Measurements from ENCODE around the gene IDUA.
"Not testable (repeated sequence)": the region's sequence is repeated elsewhere in the genome, so short reads cannot be mapped to it uniquely, and the experiment has no call there.

Gene IDUA

DNA sequence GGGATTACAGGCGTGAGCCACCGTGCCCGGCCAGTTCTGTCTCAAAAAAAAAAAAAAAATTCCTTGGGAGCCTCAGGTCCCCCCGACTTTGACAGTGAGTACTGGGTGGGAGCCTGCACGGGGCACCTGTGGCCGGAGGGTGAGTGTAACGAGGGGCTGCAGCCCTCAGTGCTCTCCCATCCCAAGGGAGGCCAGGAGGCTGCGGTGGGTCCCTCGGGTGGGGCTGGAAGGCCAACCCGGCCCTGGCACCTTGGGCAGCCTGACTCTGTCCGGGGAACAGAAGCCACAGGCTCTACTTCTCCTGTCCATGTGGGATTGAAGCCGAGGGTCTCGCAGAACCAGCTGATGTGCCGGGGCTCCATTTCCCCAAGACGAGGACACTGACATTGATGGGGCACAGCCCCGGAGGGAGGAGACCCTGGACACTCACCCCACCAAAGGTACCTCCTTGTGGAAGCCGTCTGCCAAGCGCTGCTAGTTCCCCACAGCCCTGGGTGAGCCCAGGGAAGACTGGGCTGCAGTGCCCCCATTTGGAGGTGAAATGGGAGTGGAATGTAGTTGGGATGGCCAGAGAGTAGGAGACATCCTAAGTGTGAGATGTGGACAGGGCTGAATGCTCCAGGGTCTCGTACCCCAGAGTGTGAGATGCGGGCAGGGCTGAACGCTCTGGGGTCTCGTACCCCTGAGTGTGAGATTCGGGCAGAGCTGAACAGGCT is 8.6 kb downstream of the IDUA start:
- no peaks in the 10 kb centered on the region; the same call in 1 of the 2 replicates for H3K4me1 ChIP-seq (ENCODE audit: insufficient read depth, low read length)
- H3K9me3 ChIP-seq (ENCODE audit: control insufficient read depth, insufficient read depth, low read length) = no peaks in the 10 kb centered on the region
- no peak overlapping the region for H3K9ac ChIP-seq (ENCODE audit: low read depth, low read length)
- H3K36me3 ChIP-seq (ENCODE audit: insufficient read depth, low read length) = no peaks in the 10 kb centered on the region

DNA sequence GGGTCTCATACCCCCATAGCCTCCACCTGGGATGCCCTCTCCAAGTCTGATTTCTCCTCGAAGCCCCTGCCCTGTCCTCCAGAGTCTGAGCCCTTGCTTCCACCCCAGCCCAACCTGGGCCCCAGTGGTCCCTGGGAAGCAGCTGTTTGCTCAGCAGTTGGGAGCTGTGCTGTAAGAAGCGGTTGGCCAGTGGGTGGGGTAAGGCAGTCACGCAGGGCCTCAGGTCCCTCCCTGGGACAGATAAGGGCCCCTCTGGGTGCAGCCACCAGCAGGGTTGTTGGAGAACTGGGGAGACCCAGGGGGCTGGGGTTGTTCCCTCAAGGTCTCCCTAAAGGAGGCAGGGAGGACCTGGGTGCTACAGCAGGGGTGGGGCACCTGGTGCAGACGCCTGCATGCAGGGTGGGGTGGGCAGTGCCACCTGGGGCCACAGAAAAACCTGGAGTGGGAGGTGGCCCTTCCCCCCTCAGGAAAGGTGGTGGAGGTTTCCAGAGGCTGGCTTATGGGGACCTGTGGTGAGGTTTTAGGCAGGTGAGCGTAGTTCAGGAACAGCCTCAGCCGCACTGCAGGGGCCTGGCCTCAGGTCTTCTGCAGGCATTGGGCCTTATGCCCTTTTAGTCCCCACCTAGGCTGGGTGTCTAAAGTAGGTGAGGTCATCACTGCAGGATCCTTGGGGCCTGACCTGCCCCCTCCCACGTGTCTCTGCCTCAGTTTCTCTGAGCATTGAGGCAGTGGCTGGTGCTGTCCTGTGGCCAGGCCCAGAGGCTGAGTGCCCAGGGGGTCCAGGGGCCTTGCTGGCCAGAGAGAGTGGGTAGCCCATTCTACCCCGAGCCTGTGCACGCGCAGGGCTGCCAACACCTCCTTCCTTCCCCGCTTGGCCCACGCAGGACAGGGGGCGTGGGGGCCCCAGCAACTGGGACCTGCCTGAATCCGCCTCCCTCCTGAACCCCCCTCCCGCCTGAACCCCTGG is 9.5 kb downstream of the IDUA start:
- no peaks in the 10 kb centered on the region; the same call in 1 of the 2 replicates for H3K4me1 ChIP-seq (ENCODE audit: insufficient read depth, low read length)
- no peaks in the 10 kb centered on the region for H3K36me3 ChIP-seq (ENCODE audit: insufficient read depth, low read length)
- H3K9ac ChIP-seq (ENCODE audit: low read depth, low read length) = no peak overlapping the region
- no peaks in the 10 kb centered on the region for H3K9me3 ChIP-seq (ENCODE audit: control insufficient read depth, insufficient read depth, low read length)

DNA sequence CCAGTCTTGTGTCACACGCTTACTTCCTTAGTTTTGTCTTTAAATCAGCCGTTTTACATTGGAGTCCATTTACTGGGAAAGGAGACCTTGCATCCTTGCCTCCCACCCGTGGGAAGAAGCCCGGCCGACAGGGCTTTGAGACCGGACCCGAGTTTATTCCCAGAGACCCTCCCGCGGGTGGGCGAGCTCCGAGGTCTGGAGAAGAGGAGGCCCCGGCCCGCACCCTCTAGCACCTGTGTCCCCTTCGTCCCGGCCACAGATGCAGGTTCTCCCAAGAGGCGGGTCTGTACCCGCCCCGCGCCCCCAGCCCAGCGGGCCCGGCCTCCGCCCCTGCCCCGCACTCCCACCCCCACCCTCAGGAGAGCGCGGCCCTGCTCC is 10.1 kb downstream of the IDUA start:
- no peak overlapping the region for H3K9ac ChIP-seq (ENCODE audit: low read depth, low read length)
- H3K4me1 ChIP-seq (ENCODE audit: insufficient read depth, low read length) = no peaks in the 10 kb centered on the region; the same call in 1 of the 2 replicates
- no peaks in the 10 kb centered on the region for H3K9me3 ChIP-seq (ENCODE audit: control insufficient read depth, insufficient read depth, low read length)
- H3K36me3 ChIP-seq (ENCODE audit: insufficient read depth, low read length) = no peaks in the 10 kb centered on the region

DNA sequence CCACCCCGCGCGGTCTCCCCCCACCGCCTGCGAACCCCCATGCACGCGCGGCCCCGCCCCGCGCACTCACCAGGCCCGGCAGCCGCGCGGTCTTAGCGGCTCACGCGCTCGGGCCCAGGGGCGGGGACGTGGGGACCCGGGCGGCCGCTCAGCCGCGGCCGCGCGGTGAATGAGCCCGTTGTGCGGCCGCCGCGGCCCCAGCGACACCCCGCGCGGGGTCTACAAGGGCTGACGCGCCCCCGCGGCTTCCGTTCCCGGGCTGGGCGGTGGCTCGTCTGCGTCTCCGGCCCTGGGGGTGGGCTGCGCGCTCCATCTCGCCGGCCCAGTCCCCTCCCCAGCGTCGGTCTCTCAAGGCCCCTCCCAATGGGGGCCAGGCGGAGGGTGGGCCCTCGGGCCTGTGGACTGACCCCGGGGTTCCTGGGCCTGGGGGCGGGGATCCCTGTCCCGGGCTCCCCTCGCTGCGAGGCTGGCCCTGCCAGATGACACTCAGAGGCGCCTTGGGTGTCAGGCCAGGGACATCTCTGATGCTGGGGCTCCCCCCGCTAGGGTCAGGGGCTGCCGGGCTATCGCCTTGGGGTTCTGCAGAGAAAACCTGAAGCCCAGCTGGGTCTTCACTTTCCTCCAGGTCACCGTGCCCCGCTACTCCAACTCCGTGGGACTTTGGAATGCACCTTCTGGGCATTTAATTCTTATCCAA is 10.7 kb downstream of the IDUA start:
- Histone ChIP-seq H3K9ac (ENCODE audit: low read depth, low read length) (peak overlapping the region; percentile 53; the same call in 1 of the 2 replicates), H3K36me3 (ENCODE audit: insufficient read depth, low read length) (no peaks in the 10 kb centered on the region), H3K4me1 (ENCODE audit: insufficient read depth, low read length) (no peaks in the 10 kb centered on the region; the same call in 1 of the 2 replicates), H3K9me3 (ENCODE audit: control insufficient read depth, insufficient read depth, low read length) (no peaks in the 10 kb centered on the region)

DNA sequence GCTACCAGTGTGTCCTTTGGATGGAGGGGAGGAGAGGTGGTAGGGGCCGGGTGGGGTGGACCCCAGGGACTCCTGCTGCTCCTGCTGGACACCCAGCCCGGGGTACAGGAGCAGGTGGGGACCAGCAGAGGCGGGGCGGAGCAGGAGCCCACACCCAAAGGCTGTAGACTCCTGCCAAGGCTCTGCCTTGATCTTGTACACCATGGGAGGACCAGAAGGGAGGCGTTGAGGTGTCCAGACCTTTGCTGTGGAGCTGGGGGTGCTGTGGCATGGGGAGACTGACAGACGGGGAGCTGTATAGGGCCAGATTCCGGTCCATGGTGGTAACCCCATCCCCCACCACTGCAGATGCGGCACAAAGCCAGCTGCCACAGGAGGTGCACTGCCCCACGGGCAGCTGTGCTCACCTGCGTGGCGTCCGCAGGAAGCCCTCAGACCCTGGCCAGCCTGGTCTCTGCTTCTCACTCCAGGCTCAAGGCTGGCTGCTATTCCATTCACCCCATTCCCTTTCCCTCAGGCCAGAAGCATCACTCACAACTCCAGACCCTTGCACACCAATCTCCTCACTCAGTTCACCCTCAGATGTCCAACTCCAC is 11.3 kb downstream of the IDUA start:
- H3K4me1 ChIP-seq (ENCODE audit: insufficient read depth, low read length) = no peaks in the 10 kb centered on the region; the same call in 1 of the 2 replicates
- no peak overlapping the region for H3K9ac ChIP-seq (ENCODE audit: low read depth, low read length)
- no peaks in the 10 kb centered on the region for H3K9me3 ChIP-seq (ENCODE audit: control insufficient read depth, insufficient read depth, low read length)
- no peaks in the 10 kb centered on the region for H3K36me3 ChIP-seq (ENCODE audit: insufficient read depth, low read length)

DNA sequence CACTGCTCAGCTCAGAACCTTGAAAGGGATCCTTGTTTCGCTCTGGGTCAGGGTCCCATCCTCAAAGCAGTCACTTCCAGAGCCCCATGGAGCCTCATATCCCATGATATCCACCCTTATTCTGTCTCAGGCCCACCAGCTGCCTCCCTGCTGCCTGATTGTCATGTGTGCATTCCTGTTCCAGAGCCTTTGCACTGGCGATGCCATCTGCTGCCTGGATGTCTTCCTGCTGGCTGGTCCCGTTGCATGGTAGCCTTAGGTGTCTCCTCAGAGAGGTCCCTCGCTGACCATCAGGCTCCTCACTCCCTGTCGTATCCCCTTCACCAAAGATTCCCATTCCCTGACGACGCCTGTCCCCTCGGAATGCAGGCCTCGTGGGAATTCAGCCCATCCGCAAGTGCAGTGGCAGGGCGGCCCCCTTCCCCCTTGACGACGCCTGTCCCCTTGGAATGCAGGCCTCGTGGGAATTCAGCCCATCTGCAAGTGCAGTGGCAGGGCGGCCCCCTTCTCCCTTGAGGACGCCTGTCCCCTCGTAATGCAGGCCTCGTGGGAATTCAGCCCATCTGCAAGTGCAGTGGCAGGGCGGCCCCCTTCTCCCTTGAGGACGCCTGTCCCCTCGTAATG is 12.5 kb downstream of the IDUA start:
- not testable (repeated sequence) for H3K4me1 ChIP-seq (ENCODE audit: insufficient read depth, low read length); H3K9ac ChIP-seq (ENCODE audit: low read depth, low read length); H3K36me3 ChIP-seq (ENCODE audit: insufficient read depth, low read length); H3K9me3 ChIP-seq (ENCODE audit: control insufficient read depth, insufficient read depth, low read length)

DNA sequence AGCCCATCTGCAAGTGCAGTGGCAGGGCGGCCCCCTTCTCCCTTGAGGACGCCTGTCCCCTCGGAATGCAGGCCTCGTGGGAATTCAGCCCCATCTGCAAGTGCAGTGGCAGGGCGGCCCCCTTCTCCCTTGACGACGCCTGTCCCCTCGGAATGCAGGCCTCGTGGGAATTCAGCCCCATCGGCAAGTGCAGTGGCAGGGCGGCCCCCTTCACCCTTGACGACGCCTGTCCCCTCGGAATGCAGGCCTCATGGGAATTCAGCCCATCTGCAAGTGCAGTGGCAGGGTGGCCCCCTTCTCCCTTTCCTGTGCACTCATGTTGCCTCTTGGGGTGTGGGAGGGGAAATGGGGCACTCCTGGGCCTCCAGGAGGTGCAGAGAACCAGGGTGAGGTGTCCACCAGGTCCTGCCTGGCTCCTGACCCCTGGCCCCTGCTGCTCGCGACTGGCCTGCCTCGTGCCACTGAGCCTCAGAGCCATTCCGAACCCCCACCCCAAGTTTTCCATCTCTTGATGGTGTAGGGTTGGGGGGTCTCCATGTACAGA is 13.1 kb downstream of the IDUA start:
- Histone ChIP-seq H3K4me1 (ENCODE audit: insufficient read depth, low read length) (no peaks in the 10 kb centered on the region; the same call in 1 of the 2 replicates), H3K9ac (ENCODE audit: low read depth, low read length) (no peak overlapping the region), H3K9me3 (ENCODE audit: control insufficient read depth, insufficient read depth, low read length) (no peaks in the 10 kb centered on the region), H3K36me3 (ENCODE audit: insufficient read depth, low read length) (no peaks in the 10 kb centered on the region)

DNA sequence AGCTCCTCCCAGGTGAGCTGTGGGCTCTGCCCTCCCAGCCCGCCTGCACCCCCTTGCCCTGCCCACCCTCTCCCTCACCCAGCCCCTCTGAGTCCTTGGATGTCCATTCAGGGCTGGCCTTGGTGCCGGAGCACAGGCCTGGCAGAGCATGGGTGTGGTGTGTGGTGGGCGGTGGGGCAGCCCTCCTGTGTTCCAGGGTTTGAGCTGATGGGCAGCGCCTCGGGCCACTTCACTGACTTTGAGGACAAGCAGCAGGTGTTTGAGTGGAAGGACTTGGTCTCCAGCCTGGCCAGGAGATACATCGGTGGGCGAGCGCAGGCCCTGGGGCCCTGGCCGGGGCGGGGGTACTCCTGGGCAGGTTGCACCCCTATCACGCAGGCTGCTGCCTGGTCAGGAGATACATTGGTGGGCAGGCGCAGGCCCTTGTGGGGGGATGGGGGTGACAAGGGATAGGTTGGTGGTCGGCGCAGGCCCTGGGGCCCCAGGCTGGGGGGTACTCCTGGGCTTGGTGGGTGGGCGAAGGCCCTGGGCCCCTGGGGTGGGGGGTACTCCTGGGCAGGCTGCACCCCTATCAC is 13.9 kb downstream of the IDUA start:
- Histone ChIP-seq H3K4me1 (ENCODE audit: insufficient read depth, low read length) (no peaks in the 10 kb centered on the region; the same call in 1 of the 2 replicates), H3K36me3 (ENCODE audit: insufficient read depth, low read length) (no peaks in the 10 kb centered on the region), H3K9me3 (ENCODE audit: control insufficient read depth, insufficient read depth, low read length) (no peaks in the 10 kb centered on the region), H3K9ac (ENCODE audit: low read depth, low read length) (no peak overlapping the region)

DNA sequence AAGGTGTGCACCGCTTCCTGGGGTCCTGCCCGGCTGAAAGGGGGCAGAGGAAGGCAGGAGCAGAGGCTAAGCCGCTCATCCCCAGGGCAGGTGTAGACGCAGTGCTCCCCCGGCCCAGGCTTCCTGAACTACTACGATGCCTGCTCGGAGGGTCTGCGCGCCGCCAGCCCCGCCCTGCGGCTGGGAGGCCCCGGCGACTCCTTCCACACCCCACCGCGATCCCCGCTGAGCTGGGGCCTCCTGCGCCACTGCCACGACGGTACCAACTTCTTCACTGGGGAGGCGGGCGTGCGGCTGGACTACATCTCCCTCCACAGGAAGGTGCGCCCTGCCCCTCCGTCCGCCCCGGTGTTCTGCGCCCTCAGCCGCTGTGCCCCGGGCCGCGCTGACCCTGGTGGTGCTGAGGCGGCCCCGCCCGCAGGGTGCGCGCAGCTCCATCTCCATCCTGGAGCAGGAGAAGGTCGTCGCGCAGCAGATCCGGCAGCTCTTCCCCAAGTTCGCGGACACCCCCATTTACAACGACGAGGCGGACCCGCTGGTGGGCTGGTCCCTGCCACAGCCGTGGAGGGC is 14.8 kb downstream of the IDUA start:
- Histone ChIP-seq H3K9me3 (ENCODE audit: control insufficient read depth, insufficient read depth, low read length) (no peaks in the 10 kb centered on the region), H3K9ac (ENCODE audit: low read depth, low read length) (peak overlapping the region; percentile 31; the same call in 1 of the 2 replicates), H3K36me3 (ENCODE audit: insufficient read depth, low read length) (no peaks in the 10 kb centered on the region), H3K4me1 (ENCODE audit: insufficient read depth, low read length) (no peaks in the 10 kb centered on the region; the same call in 1 of the 2 replicates)

DNA sequence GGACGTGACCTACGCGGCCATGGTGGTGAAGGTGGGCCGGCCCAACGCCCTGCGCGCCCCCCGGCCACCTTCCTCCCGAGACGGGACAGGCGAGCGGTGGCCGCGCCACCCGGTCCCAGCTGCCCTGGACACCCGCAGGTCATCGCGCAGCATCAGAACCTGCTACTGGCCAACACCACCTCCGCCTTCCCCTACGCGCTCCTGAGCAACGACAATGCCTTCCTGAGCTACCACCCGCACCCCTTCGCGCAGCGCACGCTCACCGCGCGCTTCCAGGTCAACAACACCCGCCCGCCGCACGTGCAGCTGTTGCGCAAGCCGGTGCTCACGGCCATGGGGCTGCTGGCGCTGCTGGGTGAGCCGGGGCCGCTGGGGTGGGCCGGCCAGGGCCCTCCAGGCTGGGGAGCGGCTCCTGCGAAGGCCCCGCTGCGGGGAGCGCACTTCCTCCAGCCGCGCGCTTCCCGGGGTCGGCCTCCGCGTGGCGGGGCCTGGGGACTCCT is 15.3 kb downstream of the IDUA start:
- Histone ChIP-seq H3K36me3 (ENCODE audit: insufficient read depth, low read length) (no peaks in the 10 kb centered on the region), H3K4me1 (ENCODE audit: insufficient read depth, low read length) (no peaks in the 10 kb centered on the region; the same call in 1 of the 2 replicates), H3K9ac (ENCODE audit: low read depth, low read length) (peak overlapping the region; percentile 31), H3K9me3 (ENCODE audit: control insufficient read depth, insufficient read depth, low read length) (no peaks in the 10 kb centered on the region)

DNA sequence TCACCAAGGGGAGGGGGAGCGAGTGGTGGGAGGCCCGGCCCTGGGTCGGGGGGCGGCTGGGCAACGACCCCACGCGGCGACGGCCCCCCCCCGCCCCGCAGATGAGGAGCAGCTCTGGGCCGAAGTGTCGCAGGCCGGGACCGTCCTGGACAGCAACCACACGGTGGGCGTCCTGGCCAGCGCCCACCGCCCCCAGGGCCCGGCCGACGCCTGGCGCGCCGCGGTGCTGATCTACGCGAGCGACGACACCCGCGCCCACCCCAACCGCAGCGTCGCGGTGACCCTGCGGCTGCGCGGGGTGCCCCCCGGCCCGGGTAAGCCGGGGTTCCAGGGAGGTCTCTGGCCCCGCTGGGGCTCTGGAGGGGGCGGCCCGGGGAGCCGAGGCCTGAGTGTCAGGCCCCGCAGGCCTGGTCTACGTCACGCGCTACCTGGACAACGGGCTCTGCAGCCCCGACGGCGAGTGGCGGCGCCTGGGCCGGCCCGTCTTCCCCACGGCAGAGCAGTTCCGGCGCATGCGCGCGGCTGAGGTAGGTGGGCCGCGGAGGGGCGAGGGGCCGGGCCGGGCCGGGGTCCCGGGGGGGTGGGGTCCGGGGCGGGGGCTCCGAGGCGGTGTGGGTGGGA is 15.9 kb downstream of the IDUA start:
- Histone ChIP-seq H3K9ac (ENCODE audit: low read depth, low read length) (peak overlapping the region; percentile 44), H3K4me1 (ENCODE audit: insufficient read depth, low read length) (no peaks in the 10 kb centered on the region; the same call in 1 of the 2 replicates), H3K9me3 (ENCODE audit: control insufficient read depth, insufficient read depth, low read length) (no peaks in the 10 kb centered on the region), H3K36me3 (ENCODE audit: insufficient read depth, low read length) (no peaks in the 10 kb centered on the region)

DNA sequence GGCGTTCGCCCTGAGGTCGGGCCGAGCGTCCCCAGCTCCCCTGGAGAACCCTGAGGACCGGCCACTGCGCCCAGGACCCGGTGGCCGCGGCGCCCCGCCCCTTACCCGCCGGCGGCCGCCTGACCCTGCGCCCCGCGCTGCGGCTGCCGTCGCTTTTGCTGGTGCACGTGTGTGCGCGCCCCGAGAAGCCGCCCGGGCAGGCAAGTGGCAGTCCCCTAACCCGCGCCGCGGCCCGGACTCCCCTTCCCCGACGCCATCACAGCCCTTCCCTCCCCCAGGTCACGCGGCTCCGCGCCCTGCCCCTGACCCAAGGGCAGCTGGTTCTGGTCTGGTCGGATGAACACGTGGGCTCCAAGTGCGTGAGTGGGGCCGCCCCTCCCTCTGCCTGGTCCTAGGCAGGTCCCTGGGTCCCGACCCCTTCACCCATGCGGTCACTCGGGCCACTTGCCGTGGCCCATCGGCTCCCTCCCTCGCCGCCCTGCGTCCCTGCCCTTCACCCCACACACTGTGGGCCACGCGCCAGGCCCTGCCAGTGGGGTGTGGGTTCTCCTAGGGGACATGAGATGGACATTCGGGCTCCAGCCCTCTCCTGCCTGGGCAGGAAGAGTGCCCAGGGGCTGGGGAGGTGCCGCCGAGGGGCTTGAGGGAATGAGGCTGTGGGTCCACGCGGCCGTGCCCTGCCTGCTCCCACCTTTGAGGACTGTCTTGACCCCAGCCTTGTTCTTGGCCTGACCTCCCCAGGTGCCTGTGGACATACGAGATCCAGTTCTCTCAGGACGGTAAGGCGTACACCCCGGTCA is 16.6 kb downstream of the IDUA start:
- Histone ChIP-seq H3K4me1 (ENCODE audit: insufficient read depth, low read length) (no peaks in the 10 kb centered on the region), H3K36me3 (ENCODE audit: insufficient read depth, low read length) (no peaks in the 10 kb centered on the region), H3K9me3 (ENCODE audit: control insufficient read depth, insufficient read depth, low read length) (no peaks in the 10 kb centered on the region), H3K9ac (ENCODE audit: low read depth, low read length) (peak overlapping the region; percentile 44; the same call in 1 of the 2 replicates)
